VCaP (cell line): ENCODE data around the gene RAB15.

Source experiments
- H3K27ac ChIP-seq: fragments of 450-650 bp; 2 replicates; pipeline ENCODE4 v1.5.1; 2017
- CTCF ChIP-seq: fragments of 450-650 bp; conservative IDR thresholded peaks from 2 replicates; pipeline ENCODE4 v1.5.1; 2017; ENCODE audit warnings: mild to moderate bottlenecking, moderate library complexity

RAB15 gene

GRCh38 chr14:64997108-64997794 lies 25.1 kb upstream of the RAB15 start:
- H3K27ac ChIP-seq: no peak overlapping the region
- TF ChIP-seq CTCF: no peak

- no peak for TF ChIP-seq CTCF
- H3K27ac ChIP-seq: no peak overlapping the region
Observed at GRCh38 chr14:64995291-64995690, 23.2 kb upstream of the RAB15 start.

GRCh38 chr14:64994540-64994939 lies 22.4 kb upstream of the RAB15 start:
- no peak for TF ChIP-seq CTCF
- no peak overlapping the region for H3K27ac ChIP-seq

GRCh38 chr14:64993266-64993930 lies 21.3 kb upstream of the RAB15 start:
- no peak overlapping the region for H3K27ac ChIP-seq
- no peak for TF ChIP-seq CTCF

- H3K27ac ChIP-seq: no peak overlapping the region
- TF ChIP-seq CTCF: no peak
Observed at GRCh38 chr14:64992328-64992885, 20.3 kb upstream of the RAB15 start.

GRCh38 chr14:64990939-64991338 lies 18.8 kb upstream of the RAB15 start:
- H3K27ac ChIP-seq: no peak overlapping the region
- TF ChIP-seq CTCF: no peak

GRCh38 chr14:64990296-64990695 lies 18.2 kb upstream of the RAB15 start:
- TF ChIP-seq CTCF: no peak

More at GRCh38 chr14:64990296-64990695, 18.2 kb upstream of the RAB15 start:
- no peak overlapping the region for H3K27ac ChIP-seq
